Fibroblast of pulmonary artery (primary cell): ENCODE measurements around the gene OLIG3.

Experiments used
- DNase-seq: peaks from one replicate; pipeline ENCODE4 v3.0.0-alpha.2; 2010; ENCODE audit warnings: low read depth
- H3K4me3 ChIP-seq: replicated peaks from 2 replicates; pipeline ENCODE4 v1.5.1; 2011; ENCODE audit warnings: low read depth, mild to moderate bottlenecking, control low read depth, low read length, moderate library complexity
- TF ChIP-seq, protein P1 (sequence below): IDR thresholded peaks from 2 replicates; pipeline ENCODE4 v1.5.1; 2011; ENCODE audit warnings: mild to moderate bottlenecking, control low read depth, low read length, inconsistent platforms; ENCODE audit errors: missing control alignments

The OLIG3 gene

DNA sequence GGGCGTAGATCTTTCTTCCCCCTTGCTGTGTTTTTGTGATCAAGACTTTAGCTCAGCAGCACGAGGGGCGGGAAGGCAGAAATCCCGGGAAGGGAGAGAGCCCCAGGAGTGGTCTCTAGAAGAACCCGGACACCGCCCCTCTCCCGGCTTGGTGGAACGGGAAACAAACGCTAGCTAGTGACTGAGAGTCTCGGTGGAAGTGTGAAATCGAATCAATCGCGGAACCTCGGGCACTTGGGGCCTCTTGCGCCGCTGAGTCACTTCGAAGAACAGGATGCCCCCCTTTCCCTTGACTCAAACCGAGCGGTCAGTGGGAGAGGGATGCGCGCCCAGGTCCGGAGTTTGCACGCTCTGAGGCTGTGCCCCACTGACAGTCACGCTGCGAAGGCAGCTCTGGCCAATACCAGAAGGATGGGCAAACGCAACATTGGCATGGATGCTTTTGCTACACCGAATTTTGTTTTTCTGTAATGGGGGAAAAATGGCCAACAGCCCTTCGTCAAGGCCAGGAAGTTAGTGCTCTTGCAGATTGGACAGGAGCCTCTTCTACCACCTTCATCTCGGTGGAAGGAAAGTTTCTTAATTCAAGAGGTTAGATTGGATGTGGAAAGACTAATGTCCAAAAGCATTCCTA, 1.6 kb upstream of the OLIG3 start:
- no peak overlapping the region for H3K4me3 ChIP-seq
- no peak for DNase-seq
- TF ChIP-seq, protein P1, sequence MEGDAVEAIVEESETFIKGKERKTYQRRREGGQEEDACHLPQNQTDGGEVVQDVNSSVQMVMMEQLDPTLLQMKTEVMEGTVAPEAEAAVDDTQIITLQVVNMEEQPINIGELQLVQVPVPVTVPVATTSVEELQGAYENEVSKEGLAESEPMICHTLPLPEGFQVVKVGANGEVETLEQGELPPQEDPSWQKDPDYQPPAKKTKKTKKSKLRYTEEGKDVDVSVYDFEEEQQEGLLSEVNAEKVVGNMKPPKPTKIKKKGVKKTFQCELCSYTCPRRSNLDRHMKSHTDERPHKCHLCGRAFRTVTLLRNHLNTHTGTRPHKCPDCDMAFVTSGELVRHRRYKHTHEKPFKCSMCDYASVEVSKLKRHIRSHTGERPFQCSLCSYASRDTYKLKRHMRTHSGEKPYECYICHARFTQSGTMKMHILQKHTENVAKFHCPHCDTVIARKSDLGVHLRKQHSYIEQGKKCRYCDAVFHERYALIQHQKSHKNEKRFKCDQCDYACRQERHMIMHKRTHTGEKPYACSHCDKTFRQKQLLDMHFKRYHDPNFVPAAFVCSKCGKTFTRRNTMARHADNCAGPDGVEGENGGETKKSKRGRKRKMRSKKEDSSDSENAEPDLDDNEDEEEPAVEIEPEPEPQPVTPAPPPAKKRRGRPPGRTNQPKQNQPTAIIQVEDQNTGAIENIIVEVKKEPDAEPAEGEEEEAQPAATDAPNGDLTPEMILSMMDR, result no peak

DNA sequence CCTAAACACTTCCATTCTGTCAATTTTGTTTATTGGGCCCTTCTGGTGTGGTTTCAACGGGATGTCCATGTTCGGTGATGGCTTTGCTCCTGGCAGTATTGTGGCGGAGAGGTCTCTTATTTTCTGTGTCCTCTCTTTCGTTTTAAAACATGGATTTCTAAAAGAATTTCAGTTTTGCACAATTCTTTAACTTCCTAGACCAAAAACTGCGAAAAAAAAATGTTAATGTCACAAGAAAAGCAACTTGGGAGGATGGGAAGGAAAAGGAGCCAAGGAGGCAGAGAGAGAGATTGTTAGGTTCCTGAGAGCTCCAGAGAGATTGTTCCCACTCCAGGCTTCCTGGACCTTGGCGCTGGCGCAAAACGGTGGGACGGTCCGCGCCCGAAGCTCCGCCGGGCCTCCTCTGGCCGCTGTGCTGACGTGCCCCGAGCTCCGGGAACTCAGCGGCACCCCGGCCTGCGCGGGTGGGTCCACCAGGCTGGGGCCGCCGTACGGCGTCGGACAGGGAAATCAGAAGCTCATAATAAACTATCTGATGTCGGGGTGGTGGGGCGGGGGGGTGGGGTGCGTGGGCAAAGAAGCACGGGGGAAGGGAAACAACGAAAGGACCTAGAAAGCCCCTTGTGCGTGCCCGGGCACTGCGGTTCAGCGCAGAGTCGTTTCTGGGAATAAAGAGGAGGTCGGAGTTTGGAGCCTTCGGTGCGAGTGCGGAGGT, 951 bp upstream of the OLIG3 start:
- TF ChIP-seq, protein P1, result no peak
- no peak overlapping the region for H3K4me3 ChIP-seq
- DNase-seq, result no peak

DNA sequence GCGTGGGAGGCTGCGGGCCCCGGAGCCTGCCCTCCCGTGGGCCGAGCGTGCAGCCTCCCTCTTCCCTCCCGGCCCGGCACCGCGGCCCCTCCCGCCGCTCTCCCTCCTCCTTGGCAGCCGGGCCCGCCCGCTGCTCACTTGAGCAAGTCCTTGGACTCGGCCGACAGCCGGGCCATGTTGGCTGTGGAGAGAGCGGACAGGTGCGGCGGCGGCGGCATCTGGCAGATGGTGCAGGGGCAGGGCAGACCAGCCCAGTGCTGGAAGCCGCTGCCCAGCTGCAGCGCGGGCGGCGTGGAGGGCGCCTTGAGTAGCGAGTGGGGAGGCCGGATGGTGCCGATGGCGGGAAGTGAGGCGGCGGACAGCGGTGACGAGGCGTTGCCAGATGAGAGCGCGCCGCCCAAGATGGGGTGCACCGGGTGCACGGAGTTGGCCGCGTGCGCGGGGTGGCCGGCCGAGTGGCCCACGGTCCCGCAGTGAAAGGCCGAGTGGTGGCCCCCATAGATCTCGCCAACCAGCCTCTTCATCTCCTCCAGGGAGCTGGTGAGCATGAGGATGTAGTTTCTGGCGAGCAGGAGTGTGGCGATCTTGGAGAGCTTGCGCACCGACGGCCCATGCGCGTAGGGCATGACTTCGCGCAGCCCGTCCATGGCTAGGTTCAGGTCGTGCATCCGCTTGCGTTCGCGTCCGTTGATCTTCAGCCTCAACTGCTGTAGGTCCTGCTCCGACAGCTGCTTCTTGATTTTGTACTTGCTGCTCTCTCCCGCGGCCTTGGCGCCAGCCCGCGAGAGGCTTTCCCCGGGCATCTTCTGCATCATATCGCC, 766 bp downstream of the OLIG3 start:
- TF ChIP-seq, protein P1, result no peak
- no peak for DNase-seq
- H3K4me3 ChIP-seq, result no peak overlapping the region

DNA sequence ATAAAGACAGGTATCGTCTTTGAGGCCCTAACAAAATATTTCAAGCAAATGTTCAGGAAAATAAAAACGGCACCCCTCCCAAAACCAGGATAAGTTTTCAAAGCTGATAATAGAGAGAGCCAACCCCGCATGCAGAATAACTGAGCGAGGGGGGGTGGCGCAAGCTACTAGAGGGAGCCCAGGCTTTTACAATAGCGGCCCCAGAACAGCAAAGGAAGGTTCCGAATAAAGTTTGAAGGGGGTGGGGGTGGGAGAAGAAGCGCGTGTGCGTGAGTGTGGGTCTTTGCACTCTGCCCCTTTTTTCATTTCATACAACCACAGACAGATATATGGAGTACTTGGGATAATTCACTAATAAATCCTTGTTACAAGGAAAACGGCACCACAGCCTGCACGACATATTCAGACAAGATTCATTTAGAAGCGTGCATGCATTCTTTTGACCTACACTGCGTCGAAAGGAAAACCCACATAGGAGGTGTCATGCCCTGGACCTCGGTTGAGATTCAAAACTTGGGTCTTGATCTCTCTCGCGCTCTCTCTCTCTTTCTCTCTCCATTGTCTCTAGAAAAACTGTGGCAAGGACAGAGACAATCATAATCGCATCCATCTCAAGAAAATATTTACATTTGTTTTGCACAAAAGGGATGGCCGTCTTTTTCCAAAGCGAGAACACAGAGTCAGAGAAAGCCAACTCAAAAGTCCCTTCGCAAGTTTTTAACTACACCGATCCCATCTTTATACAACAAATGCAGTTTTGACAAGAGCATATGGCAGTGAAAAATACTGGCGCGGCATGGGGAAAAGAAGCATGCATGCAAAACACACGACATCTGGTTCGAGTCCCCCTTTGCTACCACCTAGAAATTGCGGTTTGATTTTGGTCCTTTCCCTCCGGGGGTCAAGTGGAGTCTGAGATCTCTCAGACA, 1.6 kb downstream of the OLIG3 start:
- no peak overlapping the region for H3K4me3 ChIP-seq
- TF ChIP-seq, protein P1, result no peak
- no peak for DNase-seq

DNA sequence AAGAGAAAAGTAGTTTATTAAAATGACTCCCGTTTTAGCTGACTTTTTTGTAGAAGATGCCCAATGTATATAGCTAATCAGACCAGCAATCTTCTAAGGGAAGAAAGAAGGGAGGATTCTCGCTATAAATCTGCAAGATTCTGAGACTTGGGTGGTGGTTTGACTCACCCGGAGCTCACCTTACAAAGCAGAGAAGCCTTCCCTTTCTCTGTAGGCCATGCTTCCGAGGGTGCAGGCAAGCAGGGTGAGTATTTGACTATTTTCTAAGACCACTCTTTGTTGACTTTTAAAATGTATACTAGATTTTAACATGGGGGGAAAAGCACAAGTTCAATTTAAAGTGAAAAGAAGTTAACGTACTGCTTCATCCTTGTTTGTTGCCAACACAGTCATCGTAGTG, 2.7 kb downstream of the OLIG3 start:
- TF ChIP-seq, protein P1, result no peak
- no peak overlapping the region for H3K4me3 ChIP-seq
- no peak for DNase-seq

DNA sequence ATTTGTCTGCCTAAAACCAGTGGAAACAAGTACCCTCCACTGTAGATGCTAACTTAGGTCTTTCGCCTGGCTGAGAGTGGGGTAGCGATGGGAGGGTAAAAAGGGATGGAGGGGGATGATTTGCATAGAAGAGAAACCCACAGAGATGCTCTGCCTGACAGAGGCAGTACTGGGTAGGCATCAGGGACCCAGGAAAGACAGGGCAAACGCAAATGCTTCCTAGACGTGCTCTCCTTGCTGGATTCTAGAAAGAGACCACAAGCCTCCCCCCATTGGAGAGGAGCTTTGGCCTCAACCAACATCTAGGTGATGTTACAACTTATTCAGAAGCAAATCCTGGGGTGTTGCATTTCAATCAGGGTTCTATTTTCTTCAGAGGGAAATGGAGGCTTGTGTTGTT, 3.2 kb downstream of the OLIG3 start:
- H3K4me3 ChIP-seq, result no peak overlapping the region
- TF ChIP-seq, protein P1, result no peak
- DNase-seq, result no peak
